ENCODE data around the gene CALCA. TPM values are rescaled to one million over a fixed set of nuclear protein-coding genes. Genes with fewer than 3 reads are reported as not detected.

Gene CALCA
- total RNA-seq, 1 donor from 2014 or later, result not detected

GRCh38 chr11:14954581-14954980, 17.6 kb downstream of the CALCA start:
- no peak for DNase-seq (ENCODE audit: low read depth)

DNA sequence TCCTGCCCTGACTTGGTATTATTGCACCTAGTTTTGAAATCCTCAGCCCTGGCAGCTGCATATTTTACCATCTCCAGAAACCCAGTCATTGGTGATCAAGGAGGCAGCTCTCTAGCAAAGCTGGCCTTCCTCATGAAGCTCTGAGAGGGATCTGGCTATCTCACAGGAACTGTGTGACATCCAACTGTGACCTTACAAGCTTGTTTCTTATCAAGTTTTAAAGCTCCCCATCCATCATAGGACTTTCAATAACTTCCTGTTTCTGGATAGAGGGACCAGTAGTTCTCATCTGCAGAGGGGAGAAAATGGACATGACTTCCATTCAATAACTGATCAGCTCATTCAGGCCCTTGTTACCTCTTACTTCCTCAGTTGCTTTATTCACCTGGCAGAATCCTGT, 18.2 kb downstream of the CALCA start:
- TF ChIP-seq CTCF (IDR thresholded peaks at IDR 0.05; ENCODE audit: insufficient read depth, low read length, severe bottlenecking), result no peak
- H3K36me3 ChIP-seq (ENCODE audit: control insufficient read depth, insufficient read depth, low read length), result no peaks in the 10 kb centered on the region
- no peak overlapping the region for H3K4me3 ChIP-seq (ENCODE audit: low read depth, low read length)
- FAIRE-seq (no peak), DNase-seq (ENCODE audit: low read depth) (no peak)
- H3K27me3 ChIP-seq (ENCODE audit: control insufficient read depth, insufficient read depth, low read length), result peaks cover 1% of the 10 kb centered on the region

More at GRCh38 chr11:14954581-14954980, 17.6 kb downstream of the CALCA start:
- TF ChIP-seq CTCF (IDR thresholded peaks at IDR 0.05; ENCODE audit: insufficient read depth, low read length, severe bottlenecking), result no peak
- no peak overlapping the region for H3K4me3 ChIP-seq (ENCODE audit: low read depth, low read length)
- H3K36me3 ChIP-seq (ENCODE audit: control insufficient read depth, insufficient read depth, low read length), result no peaks in the 10 kb centered on the region
- peaks cover 1% of the 10 kb centered on the region for H3K27me3 ChIP-seq (ENCODE audit: control insufficient read depth, insufficient read depth, low read length)
- no peak for FAIRE-seq

- Histone ChIP-seq H3K4me3 (ENCODE audit: low read depth, low read length) (no peak overlapping the region), H3K27me3 (ENCODE audit: control insufficient read depth, insufficient read depth, low read length) (no peaks in the 10 kb centered on the region), H3K36me3 (ENCODE audit: control insufficient read depth, insufficient read depth, low read length) (no peaks in the 10 kb centered on the region)
- no peak for DNase-seq (ENCODE audit: low read depth)
- no peak for FAIRE-seq
- no peak for TF ChIP-seq CTCF (IDR thresholded peaks at IDR 0.05; ENCODE audit: insufficient read depth, low read length, severe bottlenecking)
Measured at GRCh38 chr11:14949437-14950147, 22.6 kb downstream of the CALCA start.

DNA sequence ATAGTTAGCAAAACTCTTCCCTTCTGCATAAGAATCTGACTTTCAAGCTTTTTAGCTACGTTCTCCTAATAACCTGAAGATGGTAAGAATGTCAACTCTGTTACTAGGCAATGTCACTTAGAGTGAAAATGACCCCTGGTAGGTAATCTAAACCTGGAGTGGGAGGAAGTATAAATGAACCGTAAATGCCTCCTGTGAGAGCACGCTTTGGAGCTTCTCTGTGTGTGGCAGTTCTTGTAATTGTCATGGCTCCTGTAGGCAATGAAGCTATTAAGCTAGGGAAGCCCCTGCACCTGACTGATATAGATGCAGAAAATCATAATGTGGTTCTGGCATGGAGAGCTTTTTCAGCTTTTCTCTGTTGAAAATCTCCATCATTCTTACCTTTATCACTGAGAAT, 29.4 kb downstream of the CALCA start:
- TF ChIP-seq CTCF (IDR thresholded peaks at IDR 0.05; ENCODE audit: insufficient read depth, low read length, severe bottlenecking), result no peak
- H3K27me3 ChIP-seq (ENCODE audit: control insufficient read depth, insufficient read depth, low read length), result no peaks in the 10 kb centered on the region
- no peaks in the 10 kb centered on the region for H3K36me3 ChIP-seq (ENCODE audit: control insufficient read depth, insufficient read depth, low read length)
- no peak overlapping the region for H3K4me3 ChIP-seq (ENCODE audit: low read depth, low read length)
- DNase-seq (ENCODE audit: low read depth), result no peak
- FAIRE-seq, result no peak

DNA sequence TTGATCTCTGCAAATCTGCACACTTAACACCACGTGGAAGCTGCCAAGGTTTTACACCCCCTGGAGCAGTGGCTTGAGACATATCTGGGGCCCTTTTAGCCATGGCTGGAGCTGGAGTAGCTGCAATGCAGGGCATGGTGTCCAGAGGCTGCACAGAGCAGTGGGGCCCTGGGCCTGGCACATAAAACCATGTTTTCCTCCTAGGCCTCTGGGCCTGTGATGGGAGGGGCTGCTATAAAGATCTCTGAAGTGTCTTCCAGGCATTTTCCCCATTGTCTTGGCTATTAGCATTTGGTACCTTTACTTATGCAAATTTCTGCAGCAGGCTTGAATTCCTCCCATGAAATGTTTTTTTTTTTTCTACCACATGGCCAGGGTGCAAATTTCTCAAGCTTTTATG, 33.2 kb downstream of the CALCA start:
- no peak for TF ChIP-seq CTCF (IDR thresholded peaks at IDR 0.05; ENCODE audit: insufficient read depth, low read length, severe bottlenecking)
- Histone ChIP-seq H3K4me3 (ENCODE audit: low read depth, low read length) (no peak overlapping the region), H3K27me3 (ENCODE audit: control insufficient read depth, insufficient read depth, low read length) (no peaks in the 10 kb centered on the region), H3K36me3 (ENCODE audit: control insufficient read depth, insufficient read depth, low read length) (no peaks in the 10 kb centered on the region)
- FAIRE-seq (no peak), DNase-seq (ENCODE audit: low read depth) (no peak)

Data from bronchial epithelial cell (primary cell).